Mesendoderm (in vitro differentiated cells): Measurements from ENCODE around the gene LDLR.

Source experiments
- DNase-seq: peaks from one replicate; pipeline ENCODE4 v3.0.0; 2013
- H2AK5ac ChIP-seq: 2 replicates; pipeline ENCODE4 v1.6.1; 2013; ENCODE audit warnings: low read length, inconsistent platforms
- H2BK120ac ChIP-seq: 2 replicates; pipeline ENCODE4 v1.6.1; 2013; ENCODE audit warnings: low read depth, mild to moderate bottlenecking, low read length, moderate library complexity, mixed read lengths
- H2BK15ac ChIP-seq: replicated peaks from 2 replicates; pipeline ENCODE4 v1.6.1; 2013; ENCODE audit warnings: low read depth, mild to moderate bottlenecking, moderate library complexity
- H2BK5ac ChIP-seq: 2 replicates; pipeline ENCODE4 v1.6.1; 2013; ENCODE audit warnings: low read length, inconsistent platforms
- H3K18ac ChIP-seq: 2 replicates; pipeline ENCODE4 v1.6.1; 2013; ENCODE audit warnings: mild to moderate bottlenecking, low read length, mixed read lengths
- H3K23ac ChIP-seq: one replicate; pipeline ENCODE4 v1.6.1; 2013; ENCODE audit warnings: low read length
- H3K27ac ChIP-seq: 2 replicates; pipeline ENCODE4 v1.5.1; 2013; ENCODE audit warnings: low read depth, mild to moderate bottlenecking, inconsistent platforms, low read length, moderate library complexity
- H3K27me3 ChIP-seq: 2 replicates; pipeline ENCODE4 v1.6.1; 2013; ENCODE audit warnings: low read length, control low read depth, mild to moderate bottlenecking, inconsistent platforms; ENCODE audit not compliant: insufficient read depth, poor library complexity
- H3K36me3 ChIP-seq: 2 replicates; pipeline ENCODE4 v1.6.1; 2013; ENCODE audit warnings: low read length, inconsistent platforms; ENCODE audit not compliant: control insufficient read depth, insufficient read depth
- H3K4ac ChIP-seq: one replicate; pipeline ENCODE4 v1.6.1; 2013; ENCODE audit warnings: low read depth, mild to moderate bottlenecking, low read length, moderate library complexity
- H3K4me1 ChIP-seq: 2 replicates; pipeline ENCODE4 v1.6.1; 2013; ENCODE audit warnings: low read depth, low read length, inconsistent platforms; ENCODE audit not compliant: control insufficient read depth
- H3K4me2 ChIP-seq: 2 replicates; pipeline ENCODE4 v1.6.1; 2013; ENCODE audit warnings: low read length
- H3K4me3 ChIP-seq: 2 replicates; pipeline ENCODE4 v1.5.1; 2013; ENCODE audit warnings: mild to moderate bottlenecking, low read length
- H3K56ac ChIP-seq: one replicate; pipeline ENCODE4 v1.6.1; 2013; ENCODE audit warnings: low read length
- H3K79me1 ChIP-seq: 2 replicates; pipeline ENCODE4 v1.6.1; 2013; ENCODE audit warnings: low read length, inconsistent platforms
- H3K79me2 ChIP-seq: 2 replicates; pipeline ENCODE4 v1.6.1; 2013; ENCODE audit warnings: mild to moderate bottlenecking, low read length; ENCODE audit not compliant: control insufficient read depth, insufficient read depth
- H3K9ac ChIP-seq: 2 replicates; pipeline ENCODE4 v1.6.1; 2013; ENCODE audit warnings: low read length, inconsistent platforms
- H4K5ac ChIP-seq: one replicate; pipeline ENCODE4 v1.6.1; 2013; ENCODE audit warnings: low read length
- H4K8ac ChIP-seq: one replicate; pipeline ENCODE4 v1.6.1; 2013; ENCODE audit warnings: low read depth, mild to moderate bottlenecking, control low read depth, low read length, moderate library complexity
- WGBS: extraction: QIAGEN DNeasy Blood & Tissue Kit; methylation state at CpG from one replicate; pipeline ENCODE4 v1.1.7; 2013; ENCODE audit warnings: low lambda C conversion rate, missing lambda C conversion rate; ENCODE audit not compliant: insufficient coverage; ENCODE audit errors: extremely low coverage; 5-methylcytosine and 5-hydroxymethylcytosine counted together

The LDLR gene

DNA sequence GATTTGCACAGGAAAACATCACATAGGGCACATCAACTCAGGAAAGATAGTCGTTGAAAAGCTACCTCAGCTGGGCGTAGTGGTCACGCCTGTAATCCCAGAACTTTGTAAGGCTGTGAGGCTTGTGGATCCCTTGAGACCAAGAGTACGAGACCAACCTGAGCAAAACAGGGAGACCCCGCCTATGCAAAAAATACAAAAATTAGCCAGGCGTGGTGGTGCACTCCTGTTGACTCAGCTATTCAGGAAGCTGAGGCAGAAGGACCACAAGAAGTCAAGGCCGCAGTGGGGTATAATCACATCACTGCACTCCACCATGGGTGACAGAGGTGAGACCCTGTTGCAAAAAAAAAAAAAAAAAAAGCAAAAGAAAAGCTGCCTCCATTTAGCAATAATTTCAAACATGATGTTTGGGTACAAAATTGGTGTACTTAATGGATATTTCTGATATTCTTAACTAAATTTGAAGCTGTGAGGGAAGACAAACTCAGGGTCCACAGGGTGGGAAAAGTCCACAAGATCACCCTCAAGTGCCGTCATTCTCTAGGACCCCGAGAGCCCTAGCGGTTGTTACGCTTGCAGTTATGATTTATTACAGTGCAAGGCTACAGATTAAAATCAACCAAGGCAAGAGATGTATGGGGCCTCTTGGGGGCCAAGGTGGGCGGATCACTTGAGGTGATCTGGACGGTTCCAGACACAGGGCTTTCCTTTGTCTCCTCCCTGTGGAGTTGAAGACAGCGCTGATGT lies 42.5 kb upstream of the LDLR start:
- H3K36me3 ChIP-seq: peaks cover 10% of the 10 kb centered on the region
- no peak overlapping the region for H3K4ac ChIP-seq
- no peak overlapping the region for H2AK5ac ChIP-seq
- no peak overlapping the region for H3K9ac ChIP-seq
- H3K27ac ChIP-seq: no peak overlapping the region
- no peak overlapping the region for H2BK120ac ChIP-seq
- no peaks in the 10 kb centered on the region for H3K79me2 ChIP-seq
- no peak overlapping the region for H4K5ac ChIP-seq
- H3K18ac ChIP-seq: no peak overlapping the region
- no peak overlapping the region for H3K4me2 ChIP-seq
- no peaks in the 10 kb centered on the region for H3K27me3 ChIP-seq
- no peak overlapping the region for H3K23ac ChIP-seq
- H4K8ac ChIP-seq: no peak overlapping the region
- no peaks in the 10 kb centered on the region for H3K4me1 ChIP-seq
- no peak for DNase-seq
- no peak overlapping the region for H2BK15ac ChIP-seq
- no peak overlapping the region for H3K56ac ChIP-seq
- no CpG with 5 or more reads among the region's 14 CpGs for WGBS
- H3K79me1 ChIP-seq: no peaks in the 10 kb centered on the region
- H3K4me3 ChIP-seq: no peak overlapping the region
- H2BK5ac ChIP-seq: no peak overlapping the region

DNA sequence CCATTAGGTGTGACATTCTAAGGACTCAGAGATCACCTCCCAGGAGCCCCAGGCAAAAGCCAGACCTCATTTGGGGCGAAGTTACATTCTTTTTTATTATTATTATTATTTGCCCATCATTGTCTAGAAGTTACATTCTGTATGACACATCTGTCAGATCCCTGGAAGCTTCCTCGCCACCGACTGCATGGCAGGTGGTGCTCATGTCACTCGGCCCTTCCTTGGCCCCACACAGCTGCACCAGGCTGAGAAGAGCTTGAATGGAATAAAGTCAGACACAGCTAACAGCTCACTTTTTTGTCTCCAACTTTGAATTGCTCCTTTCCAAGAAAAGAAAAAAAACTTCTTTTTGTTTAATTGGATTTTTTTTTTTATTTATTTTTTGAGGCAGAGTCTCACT lies 41.4 kb upstream of the LDLR start:
- Histone ChIP-seq H2AK5ac (no peak overlapping the region), H3K4me3 (no peak overlapping the region), H3K18ac (no peak overlapping the region), H3K79me2 (no peaks in the 10 kb centered on the region), H4K8ac (no peak overlapping the region), H3K56ac (no peak overlapping the region), H3K4me2 (no peak overlapping the region), H3K27ac (no peak overlapping the region), H3K36me3 (peaks cover 5% of the 10 kb centered on the region), H3K79me1 (no peaks in the 10 kb centered on the region), H4K5ac (no peak overlapping the region), H2BK5ac (no peak overlapping the region), H3K4ac (no peak overlapping the region), H2BK15ac (no peak overlapping the region), H3K23ac (no peak overlapping the region), H3K9ac (no peak overlapping the region), H3K4me1 (no peaks in the 10 kb centered on the region), H3K27me3 (no peaks in the 10 kb centered on the region), H2BK120ac (no peak overlapping the region)
- no CpG with 5 or more reads among the region's 4 CpGs for whole genome bisulfite sequencing
- DNase-seq: no peak

DNA sequence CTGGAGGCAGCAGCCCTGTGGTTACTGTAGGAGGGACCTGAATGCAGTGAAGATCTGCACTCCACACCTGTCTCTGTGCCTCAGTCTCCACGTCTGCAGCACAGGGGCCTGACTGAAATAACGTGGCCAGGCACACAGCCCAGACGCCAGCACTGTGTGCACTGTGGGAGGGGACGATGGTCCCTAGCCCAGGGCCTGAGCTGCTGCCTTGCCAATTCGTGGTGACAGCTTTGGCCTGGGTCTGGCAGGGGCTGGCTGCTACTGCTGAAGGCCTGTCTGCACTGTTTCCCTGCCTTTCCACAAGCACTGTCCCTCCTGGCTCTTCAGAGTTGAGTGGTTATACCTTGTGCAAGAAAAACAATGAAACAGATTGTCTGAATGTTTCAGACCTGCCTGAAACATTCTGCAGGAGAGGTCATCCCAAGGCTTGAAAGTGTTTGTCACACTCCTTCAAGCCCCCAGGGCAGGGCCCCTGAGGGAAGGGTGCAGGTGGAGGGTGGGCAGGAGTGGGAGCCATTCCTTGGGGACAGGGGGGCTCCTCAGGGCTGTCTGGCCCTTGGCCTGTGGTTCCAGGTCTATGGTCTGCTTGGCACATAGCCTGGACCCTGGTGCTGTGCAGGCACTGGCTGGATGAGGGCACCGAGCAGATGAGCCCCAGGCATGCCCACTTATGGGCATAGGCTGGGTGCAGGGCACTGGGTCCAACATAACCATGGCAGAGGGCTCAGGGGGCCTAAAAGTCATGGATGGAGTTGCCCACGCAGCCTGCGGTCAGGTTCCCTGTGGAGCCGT lies 38.7 kb upstream of the LDLR start:
- H4K8ac ChIP-seq: no peak overlapping the region
- H2AK5ac ChIP-seq: no peak overlapping the region
- no peak overlapping the region for H2BK15ac ChIP-seq
- H3K79me1 ChIP-seq: no peaks in the 10 kb centered on the region
- no peak overlapping the region for H3K18ac ChIP-seq
- H3K56ac ChIP-seq: no peak overlapping the region
- no peak overlapping the region for H3K4ac ChIP-seq
- no peak overlapping the region for H3K9ac ChIP-seq
- no peak overlapping the region for H3K4me2 ChIP-seq
- no CpG with 5 or more reads among the region's 9 CpGs for WGBS
- H3K4me1 ChIP-seq: no peaks in the 10 kb centered on the region
- peaks cover 3% of the 10 kb centered on the region for H3K36me3 ChIP-seq
- H4K5ac ChIP-seq: no peak overlapping the region
- no peak overlapping the region for H3K23ac ChIP-seq
- H3K79me2 ChIP-seq: no peaks in the 10 kb centered on the region
- no peak overlapping the region for H2BK5ac ChIP-seq
- H3K4me3 ChIP-seq: no peak overlapping the region
- H3K27ac ChIP-seq: no peak overlapping the region
- H3K27me3 ChIP-seq: no peaks in the 10 kb centered on the region
- H2BK120ac ChIP-seq: no peak overlapping the region
- DNase-seq: no peak

DNA sequence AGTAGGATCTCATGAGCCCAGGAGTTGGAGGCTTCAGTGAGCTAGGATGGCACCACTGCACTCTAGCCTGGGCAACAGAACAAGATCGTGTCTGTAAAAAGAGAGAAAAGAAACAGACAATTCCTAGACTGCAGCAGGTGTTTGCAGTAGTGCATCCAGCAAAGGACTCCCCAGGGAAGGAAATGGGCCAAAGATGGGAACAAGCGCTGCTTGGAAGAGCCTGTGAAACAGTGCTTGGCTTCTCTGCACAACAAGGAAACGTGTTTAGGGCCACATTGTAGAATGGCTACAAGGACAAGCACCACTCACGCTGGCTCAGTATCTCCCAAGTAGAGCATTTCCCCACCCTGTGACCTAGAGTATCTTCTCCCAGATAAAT lies 35.5 kb upstream of the LDLR start:
- no peak overlapping the region for H3K23ac ChIP-seq
- WGBS: no CpG with 5 or more reads among the region's 4 CpGs
- H3K4ac ChIP-seq: no peak overlapping the region
- no peaks in the 10 kb centered on the region for H3K79me1 ChIP-seq
- no peak overlapping the region for H3K4me3 ChIP-seq
- no peak overlapping the region for H3K18ac ChIP-seq
- H4K8ac ChIP-seq: no peak overlapping the region
- no peak for DNase-seq
- no peak overlapping the region for H3K56ac ChIP-seq
- peaks cover 12% of the 10 kb centered on the region for H3K36me3 ChIP-seq
- no peak overlapping the region for H3K4me2 ChIP-seq
- no peaks in the 10 kb centered on the region for H3K4me1 ChIP-seq
- H3K27me3 ChIP-seq: no peaks in the 10 kb centered on the region
- no peaks in the 10 kb centered on the region for H3K79me2 ChIP-seq
- no peak overlapping the region for H2BK15ac ChIP-seq
- no peak overlapping the region for H4K5ac ChIP-seq
- no peak overlapping the region for H2AK5ac ChIP-seq
- no peak overlapping the region for H3K9ac ChIP-seq
- no peak overlapping the region for H2BK5ac ChIP-seq
- H2BK120ac ChIP-seq: no peak overlapping the region
- H3K27ac ChIP-seq: no peak overlapping the region

DNA sequence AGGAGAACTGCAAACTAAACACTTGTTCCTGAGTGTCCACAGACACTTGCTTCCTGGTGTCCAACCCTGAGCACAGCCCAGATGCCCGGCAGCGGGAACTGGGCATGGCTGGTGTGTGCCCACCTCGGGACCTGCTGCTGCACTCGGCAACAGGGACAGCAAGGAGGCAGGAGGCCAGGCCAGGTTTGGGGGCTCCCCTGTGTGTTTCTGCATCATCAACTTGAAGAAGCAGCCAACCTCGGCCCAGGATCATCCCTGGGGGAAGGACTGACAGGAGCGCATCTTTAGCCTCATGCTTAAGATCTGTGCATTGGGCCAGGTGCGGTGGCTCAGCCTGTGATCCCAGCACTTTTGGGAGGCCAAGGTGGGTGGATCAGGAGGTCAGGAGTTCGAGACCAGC lies 35.1 kb upstream of the LDLR start:
- H3K9ac ChIP-seq: no peak overlapping the region
- no peak overlapping the region for H3K23ac ChIP-seq
- H3K79me1 ChIP-seq: no peaks in the 10 kb centered on the region
- no peak overlapping the region for H3K27ac ChIP-seq
- no peak overlapping the region for H2BK120ac ChIP-seq
- no peak overlapping the region for H2BK5ac ChIP-seq
- no peak overlapping the region for H3K56ac ChIP-seq
- no peak overlapping the region for H2BK15ac ChIP-seq
- H3K4ac ChIP-seq: no peak overlapping the region
- H3K4me3 ChIP-seq: no peak overlapping the region
- H3K36me3 ChIP-seq: peaks cover 12% of the 10 kb centered on the region
- no peaks in the 10 kb centered on the region for H3K4me1 ChIP-seq
- no peak overlapping the region for H4K8ac ChIP-seq
- no peak overlapping the region for H3K4me2 ChIP-seq
- H2AK5ac ChIP-seq: no peak overlapping the region
- H3K79me2 ChIP-seq: no peaks in the 10 kb centered on the region
- WGBS: no CpG with 5 or more reads among the region's 8 CpGs
- no peak for DNase-seq
- H3K27me3 ChIP-seq: no peaks in the 10 kb centered on the region
- no peak overlapping the region for H4K5ac ChIP-seq
- H3K18ac ChIP-seq: no peak overlapping the region
